ENCODE data around the gene ABHD12.
"Not testable (repeated sequence)": the region's sequence is repeated elsewhere in the genome, so short reads cannot be mapped to it uniquely, and the experiment has no call there.

Gene ABHD12

GRCh38 chr20:25390538-25391528, at the start of gene ABHD12:
TSS of gene ABHD12 (minus strand) at chr20:25390835. CDS start at chr20:25390703, 132 bp downstream.
- H3K27ac Mint-ChIP-seq: peak within 1 kb of the TSS; percentile 84
- peaks cover 13% of the 10 kb centered on the region for H3K4me1 Mint-ChIP-seq
- peak within 1 kb of the TSS; percentile 89 for H3K4me3 Mint-ChIP-seq
- peaks cover 3% of the 10 kb centered on the region for H3K36me3 Mint-ChIP-seq
- no peaks in the 10 kb centered on the region for H3K9me3 Mint-ChIP-seq
- H3K27me3 Mint-ChIP-seq: no peaks in the 10 kb centered on the region

GRCh38 chr20:25439328-25439727, 48.7 kb upstream of the ABHD12 start:
- Mint-ChIP-seq H3K27ac (no peak overlapping the region), H3K4me3 (no peak overlapping the region), H3K9me3 (no peaks in the 10 kb centered on the region), H3K4me1 (no peaks in the 10 kb centered on the region), H3K36me3 (peaks cover 6% of the 10 kb centered on the region), H3K27me3 (no peaks in the 10 kb centered on the region)

- Mint-ChIP-seq H3K27ac (no peak overlapping the region), H3K9me3 (no peaks in the 10 kb centered on the region), H3K27me3 (no peaks in the 10 kb centered on the region), H3K4me3 (no peak overlapping the region), H3K36me3 (peaks cover 6% of the 10 kb centered on the region), H3K4me1 (no peaks in the 10 kb centered on the region)
Observed at GRCh38 chr20:25437153-25437581, 46.5 kb upstream of the ABHD12 start.

GRCh38 chr20:25424536-25424935, 33.9 kb upstream of the ABHD12 start:
- Mint-ChIP-seq H3K4me1 (no peaks in the 10 kb centered on the region), H3K36me3 (peaks cover 4% of the 10 kb centered on the region), H3K27me3 (no peaks in the 10 kb centered on the region), H3K9me3 (no peaks in the 10 kb centered on the region), H3K4me3 (no peak overlapping the region), H3K27ac (no peak overlapping the region)

- no peaks in the 10 kb centered on the region for H3K9me3 Mint-ChIP-seq
- H3K4me3 Mint-ChIP-seq: no peak overlapping the region
- no peaks in the 10 kb centered on the region for H3K36me3 Mint-ChIP-seq
- H3K27ac Mint-ChIP-seq: no peak overlapping the region
- H3K27me3 Mint-ChIP-seq: no peaks in the 10 kb centered on the region
- no peaks in the 10 kb centered on the region for H3K4me1 Mint-ChIP-seq
Observed at GRCh38 chr20:25422032-25422431, 31.4 kb upstream of the ABHD12 start.

- Mint-ChIP-seq H3K27ac (no peak overlapping the region), H3K27me3 (no peaks in the 10 kb centered on the region), H3K4me3 (no peak overlapping the region), H3K36me3 (no peaks in the 10 kb centered on the region), H3K9me3 (no peaks in the 10 kb centered on the region), H3K4me1 (no peaks in the 10 kb centered on the region)
Observed at GRCh38 chr20:25421102-25421501, 30.5 kb upstream of the ABHD12 start.

- H3K9me3 Mint-ChIP-seq: no peaks in the 10 kb centered on the region
Observed at GRCh38 chr20:25418776-25419175, 28.1 kb upstream of the ABHD12 start.

GRCh38 chr20:25408890-25409289, 18.3 kb upstream of the ABHD12 start:
- Mint-ChIP-seq H3K36me3 (peaks cover 1% of the 10 kb centered on the region), H3K27ac (no peak overlapping the region), H3K4me3 (peak overlapping the region; percentile 15), H3K27me3 (no peaks in the 10 kb centered on the region), H3K4me1 (peaks cover 18% of the 10 kb centered on the region), H3K9me3 (peaks cover 6% of the 10 kb centered on the region)

More at GRCh38 chr20:25418776-25419175, 28.1 kb upstream of the ABHD12 start:
- H3K36me3 Mint-ChIP-seq: no peaks in the 10 kb centered on the region
- H3K4me3 Mint-ChIP-seq: no peak overlapping the region
- H3K27me3 Mint-ChIP-seq: no peaks in the 10 kb centered on the region
- no peaks in the 10 kb centered on the region for H3K4me1 Mint-ChIP-seq
- H3K27ac Mint-ChIP-seq: no peak overlapping the region

GRCh38 chr20:25408170-25408547, 17.5 kb upstream of the ABHD12 start:
- Mint-ChIP-seq H3K4me3 (peak overlapping the region; percentile 94), H3K27ac (peak overlapping the region; percentile 78), H3K4me1 (peaks cover 18% of the 10 kb centered on the region), H3K9me3 (peaks cover 6% of the 10 kb centered on the region), H3K27me3 (no peaks in the 10 kb centered on the region), H3K36me3 (peaks cover 2% of the 10 kb centered on the region)

GRCh38 chr20:25407311-25408169, 16.9 kb upstream of the ABHD12 start, which contains the start of gene GINS1:
TSS of gene GINS1 (plus strand) at chr20:25407673. CDS start at chr20:25407821, 148 bp downstream.
- Mint-ChIP-seq H3K36me3 (peaks cover 3% of the 10 kb centered on the region), H3K27me3 (no peaks in the 10 kb centered on the region), H3K9me3 (peaks cover 6% of the 10 kb centered on the region), H3K27ac (peak within 1 kb of the TSS; percentile 95), H3K4me1 (peaks cover 18% of the 10 kb centered on the region), H3K4me3 (peak within 1 kb of the TSS; percentile 94)

GRCh38 chr20:25402583-25402982, 11.9 kb upstream of the ABHD12 start:
- no peak overlapping the region for H3K4me3 Mint-ChIP-seq
- no peaks in the 10 kb centered on the region for H3K27me3 Mint-ChIP-seq
- peaks cover 6% of the 10 kb centered on the region for H3K4me1 Mint-ChIP-seq
- peaks cover 6% of the 10 kb centered on the region for H3K9me3 Mint-ChIP-seq
- peaks cover 6% of the 10 kb centered on the region for H3K36me3 Mint-ChIP-seq
- no peak overlapping the region for H3K27ac Mint-ChIP-seq

- H3K36me3 Mint-ChIP-seq, H3K9me3 Mint-ChIP-seq, H3K27ac Mint-ChIP-seq, H3K27me3 Mint-ChIP-seq, H3K4me3 Mint-ChIP-seq, H3K4me1 Mint-ChIP-seq: not testable (repeated sequence)
Observed at GRCh38 chr20:25400291-25400732, 9.7 kb upstream of the ABHD12 start.

GRCh38 chr20:25399037-25399430, 8.4 kb upstream of the ABHD12 start:
- peaks cover 6% of the 10 kb centered on the region for H3K36me3 Mint-ChIP-seq
- peaks cover under 1% of the 10 kb centered on the region for H3K9me3 Mint-ChIP-seq
- H3K27ac Mint-ChIP-seq: no peak overlapping the region
- no peak overlapping the region for H3K4me3 Mint-ChIP-seq
- no peaks in the 10 kb centered on the region for H3K4me1 Mint-ChIP-seq
- no peaks in the 10 kb centered on the region for H3K27me3 Mint-ChIP-seq

- no peak overlapping the region for H3K27ac Mint-ChIP-seq
- H3K27me3 Mint-ChIP-seq: no peaks in the 10 kb centered on the region
- no peaks in the 10 kb centered on the region for H3K9me3 Mint-ChIP-seq
- H3K36me3 Mint-ChIP-seq: peaks cover 4% of the 10 kb centered on the region
- H3K4me3 Mint-ChIP-seq: no peak overlapping the region
- H3K4me1 Mint-ChIP-seq: no peaks in the 10 kb centered on the region
Observed at GRCh38 chr20:25398376-25399036, 7.9 kb upstream of the ABHD12 start.

- H3K4me3 Mint-ChIP-seq: no peak overlapping the region
- no peaks in the 10 kb centered on the region for H3K9me3 Mint-ChIP-seq
- H3K4me1 Mint-ChIP-seq: no peaks in the 10 kb centered on the region
- H3K27me3 Mint-ChIP-seq: no peaks in the 10 kb centered on the region
- H3K36me3 Mint-ChIP-seq: peaks cover 4% of the 10 kb centered on the region
- H3K27ac Mint-ChIP-seq: no peak overlapping the region
Observed at GRCh38 chr20:25397821-25398220, 7.2 kb upstream of the ABHD12 start.

All from activated naive CD4-positive, alpha-beta T cell treated with anti-CD3 and anti-CD28 coated beads, Interleukin-2, amount 50 U/mL, for 24 hours (primary cell).